Stimulated activated CD4-positive, alpha-beta T cell treated with anti-CD3 and anti-CD28 coated beads, Interleukin-4, amount 100 ng/mL, for 4 hours (primary cell): ENCODE measurements around the gene SMURF1.

ENCODE experiments used
- DNase-seq, 2 experiments: peaks; one replicate each; pipeline ENCODE4 v3.0.0-alpha.2; 2020

SMURF1 gene

DNA sequence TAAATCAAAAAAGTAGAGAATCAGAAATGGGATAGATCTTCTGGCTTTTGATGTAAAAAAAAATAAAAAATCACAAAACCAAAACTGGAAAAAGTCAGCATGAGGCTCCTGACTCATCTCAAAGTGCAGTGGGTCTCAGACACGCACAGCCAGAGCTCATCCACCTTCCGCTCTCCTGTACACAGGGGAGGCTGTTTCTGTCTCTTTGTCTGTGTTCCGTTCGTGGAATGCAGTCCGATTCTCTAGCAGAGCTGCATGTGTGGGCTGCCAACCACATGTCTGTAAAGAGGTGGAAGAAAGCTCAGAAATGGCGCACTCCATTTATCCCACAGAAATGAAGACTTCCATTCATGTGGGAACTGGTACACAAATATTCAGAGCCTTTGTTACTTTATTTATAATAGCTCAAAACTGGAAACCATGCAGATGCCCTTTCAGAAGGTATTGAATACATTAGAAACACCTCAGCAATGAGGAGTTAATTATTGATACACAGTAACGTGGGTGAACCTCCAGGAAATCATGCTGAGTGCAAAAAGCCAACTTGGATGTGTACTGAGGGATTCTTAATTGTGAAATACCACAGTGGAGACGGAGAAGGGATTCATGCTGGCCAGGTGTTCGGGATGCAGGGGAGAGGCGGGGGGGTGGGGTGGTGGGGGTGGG is 142.3 kb downstream of the SMURF1 start:
- DNase-seq = no peak

DNA sequence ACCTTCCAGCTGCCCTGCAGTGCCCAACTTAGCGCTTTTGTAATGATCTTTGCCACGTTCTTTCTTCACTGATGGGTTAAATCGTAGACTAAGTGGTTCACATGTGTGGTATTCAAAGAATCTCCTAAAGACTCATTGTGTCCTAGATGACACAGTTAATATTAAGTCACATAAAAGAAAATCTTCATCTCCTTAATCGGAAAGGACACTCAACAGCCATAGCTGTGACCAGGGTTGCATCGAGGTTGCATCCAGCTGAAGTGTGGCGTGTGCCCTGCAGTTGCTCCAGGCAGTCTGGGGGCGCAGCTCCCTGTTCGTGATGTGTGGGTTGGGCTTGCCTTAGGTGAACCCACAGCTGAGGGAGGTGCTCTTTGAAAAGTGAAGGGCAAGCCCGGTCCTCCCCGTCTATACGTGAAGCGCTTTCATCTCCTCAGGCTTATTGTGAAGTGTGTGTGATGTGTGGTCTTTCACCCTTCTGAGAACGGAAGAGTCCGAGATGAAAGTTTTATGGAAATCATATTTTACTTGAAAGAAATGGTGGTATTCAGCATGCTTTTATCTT is 142.9 kb downstream of the SMURF1 start:
- DNase-seq = no peak

DNA sequence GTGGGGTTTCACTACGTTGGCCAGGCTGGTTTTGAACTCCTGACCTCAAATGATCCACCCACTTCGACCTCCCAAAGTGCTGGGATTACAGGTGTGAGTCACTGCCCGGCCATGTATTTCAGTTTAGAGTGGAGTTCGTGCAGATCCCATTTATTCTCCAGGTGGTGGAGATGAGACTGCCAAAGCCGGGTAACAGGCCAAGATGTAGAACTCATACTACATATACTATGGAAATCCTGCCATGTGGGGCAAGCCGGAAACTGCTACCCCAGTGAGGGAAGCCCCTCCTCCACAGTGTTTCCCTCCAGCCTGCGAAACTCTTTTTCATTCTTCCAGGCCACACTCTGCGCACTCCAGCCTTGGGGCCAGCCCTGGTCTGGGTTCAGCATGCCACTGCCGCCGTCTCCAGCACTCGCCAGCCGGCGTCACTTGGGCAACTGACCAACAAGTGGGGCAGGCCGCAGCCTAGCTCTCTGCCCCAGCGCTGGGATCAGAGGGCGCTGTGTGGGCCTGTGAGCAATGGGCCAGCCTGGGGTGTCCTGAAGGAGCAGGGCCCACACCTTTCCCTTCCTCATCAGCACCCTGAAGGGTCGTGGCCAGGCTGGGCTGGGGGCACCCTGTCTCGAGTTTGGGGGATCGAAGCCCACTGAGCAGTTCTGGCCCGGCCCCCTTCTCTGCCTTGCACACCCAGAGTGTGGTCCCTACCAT is 143.6 kb downstream of the SMURF1 start:
- no peak for DNase-seq

DNA sequence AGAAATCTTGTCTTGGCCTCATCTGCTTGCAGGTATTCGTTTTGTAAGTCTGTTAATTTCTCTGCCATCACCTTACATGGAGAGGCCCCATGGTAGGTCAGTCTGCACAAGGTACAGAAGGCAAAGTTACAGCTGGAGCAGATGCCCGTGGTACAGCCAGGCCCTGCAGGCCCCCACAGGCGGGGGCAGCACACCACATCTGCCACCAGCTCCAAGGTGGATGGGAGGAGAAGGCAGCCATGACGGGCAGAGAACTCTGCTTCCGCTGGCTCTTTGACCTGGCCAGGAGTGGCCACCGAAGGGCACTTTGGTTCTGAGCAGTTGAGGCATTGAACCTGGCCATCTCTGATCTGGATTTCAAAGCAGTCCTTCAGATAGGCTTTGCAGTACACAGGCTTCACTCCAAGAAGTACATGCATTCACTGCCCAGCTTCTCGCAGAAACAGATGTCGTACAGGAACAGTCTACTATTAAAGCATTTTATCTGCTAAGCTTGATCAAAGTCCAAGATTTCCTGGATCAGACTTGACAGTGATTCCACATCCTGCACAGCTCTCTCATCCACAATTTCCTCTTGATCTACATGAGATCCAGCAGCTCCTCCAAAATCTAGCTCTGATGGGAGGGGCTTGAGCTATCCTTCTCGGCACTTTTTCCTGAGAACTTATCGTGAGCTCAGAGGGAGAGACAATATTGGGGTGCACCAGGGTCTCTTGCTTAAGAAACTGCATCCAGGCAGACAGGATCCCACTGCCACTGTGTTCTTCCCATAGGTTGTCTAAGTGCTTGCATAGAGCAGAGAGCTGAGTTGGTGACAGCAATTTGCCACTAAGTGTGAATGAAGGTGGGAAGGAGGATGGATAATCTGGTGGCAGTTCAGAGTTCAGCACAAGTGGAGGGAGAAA is 144.8 kb downstream of the SMURF1 start:
- DNase-seq = no peak

DNA sequence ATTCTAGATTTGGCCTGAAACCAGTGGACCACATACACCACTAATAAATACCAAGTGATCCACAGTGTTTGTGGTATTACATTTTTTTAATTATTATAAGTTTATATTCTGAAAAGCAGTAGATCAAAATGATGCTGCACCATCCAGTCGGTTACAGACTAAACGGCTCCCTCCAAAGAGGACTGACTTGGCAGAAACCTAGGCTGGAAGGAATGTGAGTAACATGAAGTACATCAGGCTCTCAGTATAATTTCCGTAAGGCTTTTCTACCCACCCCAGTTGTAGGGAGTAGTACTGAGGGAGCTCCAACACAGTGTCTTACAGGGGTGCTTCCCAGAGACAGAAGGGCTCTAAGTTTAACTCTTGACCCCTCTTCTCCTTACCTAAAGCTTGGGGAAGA is 146.1 kb downstream of the SMURF1 start:
- no peak for DNase-seq

DNA sequence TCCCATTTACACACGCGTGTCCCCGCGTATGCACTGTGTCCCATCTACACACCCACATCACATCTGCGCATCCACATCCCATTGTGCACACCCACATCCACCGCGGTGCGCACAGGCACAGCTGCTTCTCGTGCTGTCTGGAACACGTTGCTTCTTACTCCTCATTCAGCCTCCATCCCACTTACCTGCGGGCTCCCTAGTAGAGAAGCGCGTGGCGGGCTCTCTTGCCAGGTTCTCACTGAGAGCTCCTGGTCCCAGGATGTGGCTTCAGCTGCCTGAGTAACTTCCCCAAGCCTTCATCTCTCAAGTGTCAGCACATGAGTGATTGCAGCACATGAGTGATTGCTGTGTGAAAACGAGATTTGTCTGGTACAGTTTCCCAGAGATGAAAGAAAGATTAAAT is 147.8 kb downstream of the SMURF1 start:
- no peak for DNase-seq

DNA sequence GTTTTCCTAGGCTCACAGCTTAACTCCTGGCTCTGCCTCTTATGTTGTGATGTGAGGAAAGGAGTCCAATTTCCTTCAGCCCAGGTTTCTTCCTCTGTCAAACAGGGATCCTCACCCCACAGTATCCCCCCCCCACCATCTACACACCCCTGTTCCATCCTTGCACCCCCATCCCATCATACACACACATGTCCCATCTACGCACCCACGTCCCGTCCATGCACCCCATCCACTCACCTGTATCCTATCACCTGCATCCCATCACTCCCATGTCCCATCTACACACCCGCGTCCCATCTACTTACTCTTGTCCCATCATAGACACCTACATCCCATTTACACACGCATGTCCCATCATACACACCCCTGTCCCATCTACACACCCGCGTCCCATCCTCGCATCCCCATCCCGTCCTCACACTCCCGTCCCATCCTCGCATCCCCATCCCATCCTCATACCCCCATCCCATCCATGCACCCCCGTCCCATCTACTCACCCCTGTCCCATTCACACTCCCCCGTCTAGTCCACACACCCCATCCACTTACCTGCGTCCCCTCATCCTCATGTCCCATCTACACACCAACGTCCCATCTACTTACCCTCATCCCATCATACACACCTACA is 148.3 kb downstream of the SMURF1 start:
- DNase-seq = no peak

DNA sequence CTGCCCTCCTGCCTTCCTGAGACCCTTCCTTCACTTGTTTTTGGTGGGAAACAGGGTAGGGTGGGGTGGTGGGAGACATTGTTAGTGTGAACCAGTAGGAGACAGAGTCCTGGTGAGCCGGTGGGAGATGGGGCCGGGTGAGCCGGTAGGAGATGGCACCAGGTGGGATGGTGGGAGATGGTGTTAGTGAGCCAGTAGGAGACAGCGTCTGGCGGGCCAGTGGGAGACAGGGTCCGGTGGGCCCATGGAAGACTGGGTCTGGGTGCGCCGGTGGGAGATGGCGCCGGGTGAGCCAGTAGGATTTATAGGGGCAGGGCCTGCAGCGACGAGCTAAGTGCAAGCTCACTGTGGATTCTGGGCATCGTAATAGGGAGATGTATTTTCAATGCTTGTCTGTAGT is 148.8 kb downstream of the SMURF1 start:
- no peak for DNase-seq

DNA sequence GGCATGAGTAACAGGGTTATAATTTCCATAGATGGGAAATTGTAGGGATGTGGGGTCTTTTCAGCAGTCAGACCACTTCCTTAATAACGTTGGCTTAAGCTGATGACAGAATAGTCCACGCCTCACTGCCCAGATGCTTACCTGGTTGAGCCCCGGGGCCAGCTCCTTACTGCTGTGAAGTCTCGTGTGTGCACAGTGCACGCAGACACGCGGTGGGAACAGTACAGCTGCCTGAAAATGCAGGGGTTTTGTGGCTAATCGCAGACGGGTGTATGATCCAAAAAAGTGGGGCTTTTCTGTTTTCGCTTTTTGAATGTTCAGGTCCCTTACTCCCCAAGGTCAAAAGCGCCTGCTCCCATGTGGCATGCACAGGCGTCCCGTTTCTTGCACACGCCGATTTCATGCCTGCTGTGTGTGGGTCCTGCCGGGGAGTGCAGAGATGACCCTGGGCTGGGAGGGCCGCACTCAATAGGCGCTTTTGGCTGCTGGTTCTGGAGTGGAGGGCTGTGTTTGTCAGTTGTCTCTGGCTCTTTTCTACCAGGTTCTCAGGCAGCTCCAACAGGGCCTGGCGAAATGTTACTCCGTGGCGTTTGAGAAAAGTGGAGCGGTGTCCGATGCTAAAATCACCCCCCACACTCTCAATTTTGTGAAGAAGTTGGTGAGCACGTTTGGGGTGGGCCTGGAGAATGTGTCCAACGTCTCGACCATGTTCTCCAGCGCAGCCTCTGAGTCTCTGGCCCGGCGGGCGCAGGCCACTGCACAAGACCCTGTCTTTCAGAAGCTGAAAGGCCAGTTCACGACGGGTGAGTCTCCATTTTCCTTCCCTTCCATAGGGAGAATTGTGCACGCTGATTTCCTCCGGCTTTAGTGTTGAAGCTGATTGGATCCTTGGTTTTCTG is 149.6 kb downstream of the SMURF1 start:
- DNase-seq = no peak

DNA sequence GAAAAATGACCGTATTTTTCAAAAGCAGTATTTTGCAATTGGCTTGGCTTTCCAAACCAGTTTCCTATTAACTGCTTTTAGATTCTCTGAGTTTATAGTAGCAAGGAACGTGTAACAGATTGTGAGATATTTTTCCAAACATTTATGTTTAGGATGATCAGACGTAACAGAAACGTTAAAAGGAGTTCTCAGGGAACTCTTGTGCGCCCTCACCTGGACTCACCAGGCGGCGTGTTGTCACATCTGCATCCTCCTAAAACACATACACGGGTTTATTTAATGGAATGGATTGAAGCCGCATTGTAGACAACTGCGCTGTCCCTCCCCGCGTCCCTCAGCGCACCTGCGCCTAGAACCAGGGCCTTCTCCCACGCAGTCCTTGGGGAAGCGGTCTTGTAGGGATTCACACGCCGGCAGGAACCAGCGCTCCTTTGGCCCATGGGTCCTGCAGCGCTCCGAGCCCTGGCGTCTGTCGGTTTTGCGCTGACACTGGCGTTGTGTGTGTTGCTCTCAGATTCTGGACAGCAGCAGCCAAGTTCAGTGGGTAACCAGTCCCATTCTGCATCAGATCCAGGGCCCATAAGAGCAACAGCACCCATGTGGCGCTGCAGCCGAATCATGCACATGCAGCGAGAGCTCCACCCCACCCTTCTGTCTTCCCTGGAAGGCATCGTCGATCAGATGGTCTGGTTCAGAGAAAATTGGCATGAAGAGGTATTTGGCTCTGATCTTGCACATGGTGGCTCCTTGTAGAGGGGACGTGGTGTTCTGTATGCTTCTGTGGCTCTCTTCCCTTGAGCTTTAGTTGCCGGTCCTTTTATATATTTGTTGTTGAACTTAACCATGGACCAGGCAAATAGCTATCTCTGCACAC is 150.6 kb downstream of the SMURF1 start:
- DNase-seq = no peak

DNA sequence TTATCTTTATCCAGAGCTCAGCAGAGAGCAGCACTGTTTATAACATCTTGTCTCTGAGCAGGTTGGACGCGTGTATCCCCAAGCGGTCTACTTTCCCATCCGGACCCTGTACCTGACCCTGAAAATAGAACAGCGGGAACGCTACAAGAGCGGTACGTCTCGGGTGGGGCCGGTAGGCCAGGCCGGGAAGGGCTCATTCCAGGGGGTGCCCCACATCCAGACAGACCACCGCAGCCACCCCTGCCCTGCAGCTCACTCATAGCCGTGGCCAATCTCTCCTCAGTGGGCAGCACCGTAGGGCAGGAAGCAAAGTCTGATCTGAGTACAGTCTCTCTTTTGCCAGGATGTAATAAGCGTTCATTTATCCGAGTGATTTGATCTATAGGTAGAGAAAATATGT is 151.8 kb downstream of the SMURF1 start:
- no peak for DNase-seq

DNA sequence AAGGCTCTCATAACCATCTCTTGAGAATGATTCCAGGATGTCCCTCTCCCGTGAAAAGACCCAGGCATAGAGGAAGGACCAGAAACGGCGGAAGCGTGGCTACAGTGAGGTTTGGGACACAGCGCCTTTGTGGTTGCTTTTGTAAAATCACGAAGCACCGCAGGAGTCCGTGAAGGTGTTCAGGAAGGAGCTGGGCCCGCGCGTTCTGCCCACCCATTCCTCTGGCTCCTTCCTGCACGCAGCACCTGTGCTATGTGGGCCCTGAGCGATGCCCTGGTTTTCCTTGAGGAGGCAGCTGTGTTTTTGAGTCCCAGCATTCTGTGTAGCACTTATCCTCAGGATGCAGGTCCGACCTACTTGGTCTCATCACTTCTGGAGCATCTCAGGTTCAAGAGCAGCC is 152.8 kb downstream of the SMURF1 start:
- DNase-seq = no peak

DNA sequence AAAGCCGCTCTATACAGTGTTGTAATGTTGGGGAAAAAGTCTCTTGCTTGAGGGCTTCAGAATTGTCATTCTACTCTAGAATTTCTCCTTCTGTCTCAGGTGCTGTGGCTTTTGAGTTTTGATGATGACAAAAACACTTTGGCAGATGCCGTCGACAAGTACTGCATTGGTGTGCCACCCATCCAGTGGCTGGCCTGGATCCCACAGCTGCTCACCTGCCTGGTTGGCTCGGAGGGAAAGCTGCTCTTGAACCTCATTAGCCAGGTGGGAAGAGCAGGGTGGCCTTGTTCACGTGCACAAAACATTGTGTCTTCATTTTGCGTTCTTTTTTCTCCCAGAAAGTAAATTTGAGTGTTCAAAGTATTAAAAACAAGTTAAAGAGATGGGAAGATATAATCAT is 153.6 kb downstream of the SMURF1 start:
- DNase-seq = no peak

DNA sequence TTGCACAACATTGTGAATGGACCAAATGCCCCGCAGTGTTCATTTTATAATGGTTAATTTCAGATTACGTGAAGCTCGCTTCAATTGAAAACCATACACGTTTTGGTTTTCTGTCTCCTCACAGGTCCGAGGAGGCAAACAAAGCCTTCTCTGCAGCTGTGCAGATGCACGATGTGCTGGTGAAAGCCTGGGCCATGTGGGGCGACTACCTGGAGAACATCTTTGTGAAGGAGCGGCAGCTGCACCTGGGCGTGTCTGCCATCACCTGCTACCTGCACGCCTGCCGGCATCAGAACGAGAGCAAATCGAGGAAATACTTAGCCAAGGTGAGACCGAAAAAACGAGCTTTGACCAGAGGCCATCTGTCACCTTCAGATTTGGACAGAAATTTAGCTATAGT is 155.3 kb downstream of the SMURF1 start:
- DNase-seq = no peak

DNA sequence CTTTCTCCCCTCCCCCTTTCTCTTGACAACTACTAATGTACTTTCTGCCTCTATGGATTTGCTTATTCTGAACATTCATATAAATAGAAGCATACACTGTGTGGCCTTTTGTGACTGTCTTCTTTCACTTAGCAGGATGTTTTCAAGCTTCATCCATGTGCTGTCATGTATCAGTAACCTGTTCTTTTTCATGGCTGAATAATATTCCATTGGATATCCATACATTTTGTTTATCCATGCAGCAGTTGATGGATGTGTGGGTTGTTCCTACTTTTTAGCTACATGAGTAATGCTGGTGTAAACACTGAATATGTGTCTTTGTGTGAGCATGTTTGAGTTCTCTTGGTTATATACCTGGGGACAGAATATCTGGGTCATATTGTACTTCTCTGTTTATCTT is 158.0 kb downstream of the SMURF1 start:
- no peak for DNase-seq

DNA sequence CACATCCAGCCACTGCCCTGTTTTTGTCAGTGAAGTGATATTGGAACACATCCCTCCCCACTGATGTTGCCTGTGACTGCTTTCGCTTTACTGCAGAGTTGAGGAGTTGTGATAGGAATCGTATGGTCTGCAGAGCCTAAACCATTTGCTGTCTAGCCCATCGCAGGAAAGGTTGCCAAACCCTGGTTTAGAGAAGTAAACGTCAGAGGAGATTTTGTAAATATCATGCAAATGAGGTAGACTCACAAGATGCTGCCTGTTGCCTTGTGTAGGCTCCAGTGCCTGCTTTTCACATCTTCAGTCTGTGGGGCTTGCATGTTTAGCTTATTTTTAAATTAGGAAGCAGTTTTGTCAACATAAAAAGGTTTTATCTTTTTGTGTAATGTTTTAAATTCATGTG is 158.5 kb downstream of the SMURF1 start:
- no peak for DNase-seq

DNA sequence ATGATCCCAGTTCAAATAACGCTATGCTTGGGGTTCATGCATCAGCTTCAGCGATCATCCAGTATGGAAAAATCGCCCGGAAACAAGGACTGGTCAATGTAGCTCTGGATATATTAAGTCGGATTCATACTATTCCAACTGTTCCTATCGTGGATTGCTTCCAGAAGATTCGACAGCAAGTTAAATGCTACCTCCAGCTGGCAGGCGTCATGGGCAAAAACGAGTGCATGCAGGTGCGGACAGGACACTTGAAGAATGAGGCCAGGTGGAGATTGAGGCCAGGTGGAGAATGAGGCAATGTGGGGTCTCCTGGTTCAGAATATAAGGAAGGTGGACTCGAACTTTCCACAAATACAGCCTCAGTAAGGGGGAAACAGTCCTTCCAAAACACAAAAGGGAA is 159.8 kb downstream of the SMURF1 start:
- no peak for DNase-seq

DNA sequence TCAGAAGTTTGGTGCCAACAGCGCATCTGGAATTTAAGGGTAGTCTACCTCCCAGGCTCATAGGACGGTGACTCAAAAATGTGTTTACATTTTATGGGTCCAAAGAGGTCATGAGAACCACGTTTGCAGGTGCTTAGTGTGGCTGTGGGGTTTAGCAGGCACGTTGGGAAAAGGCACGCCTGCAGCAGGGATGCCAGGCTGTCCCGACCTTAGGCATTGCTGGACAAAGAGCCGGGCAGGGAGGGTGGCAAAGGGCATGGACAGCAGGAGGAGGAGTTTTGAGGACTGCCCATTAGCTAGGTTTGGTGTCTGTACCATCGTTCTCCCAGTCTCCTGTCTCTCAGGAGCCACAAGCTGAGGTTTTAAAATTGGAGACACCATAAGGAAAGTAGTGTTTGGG is 161.2 kb downstream of the SMURF1 start:
- DNase-seq = no peak

DNA sequence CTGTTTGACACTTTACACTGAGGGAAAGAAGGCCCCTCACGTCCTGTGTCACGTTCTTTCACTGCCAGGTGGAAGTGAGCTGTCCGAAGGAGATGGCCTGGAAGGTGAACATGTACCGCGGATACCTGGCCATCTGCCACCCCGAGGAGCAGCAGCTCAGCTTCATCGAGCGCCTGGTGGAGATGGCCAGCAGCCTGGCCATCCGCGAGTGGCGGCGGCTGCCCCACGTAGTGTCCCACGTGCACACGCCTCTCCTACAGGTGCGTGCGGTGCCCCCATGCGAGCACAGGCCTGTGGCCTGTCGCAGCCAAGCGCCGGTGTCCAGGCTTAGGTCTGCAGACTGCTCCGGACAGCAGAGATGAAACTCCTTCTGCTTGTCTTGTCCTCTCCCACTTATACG is 162.2 kb downstream of the SMURF1 start:
- no peak for DNase-seq

DNA sequence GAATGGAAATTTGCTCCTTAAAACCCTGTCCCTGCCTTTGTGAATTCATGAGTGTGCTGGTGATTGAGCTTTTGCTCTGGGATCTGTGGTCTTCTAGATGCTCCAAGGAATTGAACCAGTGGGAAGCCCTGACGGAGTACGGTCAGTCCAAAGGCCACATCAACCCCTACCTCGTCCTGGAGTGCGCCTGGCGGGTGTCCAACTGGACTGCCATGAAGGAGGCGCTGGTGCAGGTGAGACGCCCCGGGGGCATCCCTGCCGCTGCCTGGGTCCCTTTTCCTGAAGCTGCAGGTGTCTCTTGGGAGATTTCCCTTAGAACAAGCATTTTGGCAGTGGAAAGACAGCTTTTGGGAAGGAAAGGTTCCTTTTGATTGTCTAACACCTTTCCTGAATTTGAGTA is 165.2 kb downstream of the SMURF1 start:
- no peak for DNase-seq
